ENCODE measurements around the gene PIP5K1B.

The PIP5K1B gene

GRCh38 chr9:68842568-68842967 is 137.5 kb downstream of the PIP5K1B start:
- no peaks in the 10 kb centered on the region for H3K36me3 Mint-ChIP-seq (ENCODE audit: low read depth)
- TF ChIP-seq CTCF (IDR thresholded peaks at IDR 0.05; ENCODE audit: unreplicated experiment in 3 of 3): no peak

GRCh38 chr9:68843239-68843638 is 138.2 kb downstream of the PIP5K1B start:
- Mint-ChIP-seq H3K9me3 (no peaks in the 10 kb centered on the region), H3K27ac (no peak overlapping the region), H3K4me1 (no peaks in the 10 kb centered on the region), H3K27me3 (ENCODE audit: low read depth) (no peaks in the 10 kb centered on the region), H3K36me3 (ENCODE audit: low read depth) (no peaks in the 10 kb centered on the region), H3K4me3 (no peak overlapping the region)
- no peak for TF ChIP-seq CTCF (IDR thresholded peaks at IDR 0.05; ENCODE audit: unreplicated experiment in 3 of 3)

More at GRCh38 chr9:68842568-68842967, 137.5 kb downstream of the PIP5K1B start:
- Mint-ChIP-seq H3K4me1 (no peaks in the 10 kb centered on the region), H3K9me3 (no peaks in the 10 kb centered on the region), H3K27ac (no peak overlapping the region), H3K4me3 (no peak overlapping the region), H3K27me3 (ENCODE audit: low read depth) (no peaks in the 10 kb centered on the region)

GRCh38 chr9:68844157-68844556 is 139.1 kb downstream of the PIP5K1B start:
- Mint-ChIP-seq H3K27me3 (ENCODE audit: low read depth) (no peaks in the 10 kb centered on the region), H3K9me3 (no peaks in the 10 kb centered on the region), H3K4me3 (no peak overlapping the region), H3K36me3 (ENCODE audit: low read depth) (no peaks in the 10 kb centered on the region), H3K4me1 (no peaks in the 10 kb centered on the region), H3K27ac (no peak overlapping the region)
- TF ChIP-seq CTCF (IDR thresholded peaks at IDR 0.05; ENCODE audit: unreplicated experiment in 3 of 3): no peak

GRCh38 chr9:68844631-68845612 is 139.9 kb downstream of the PIP5K1B start:
- no peaks in the 10 kb centered on the region for H3K36me3 Mint-ChIP-seq (ENCODE audit: low read depth)
- no peaks in the 10 kb centered on the region for H3K4me1 Mint-ChIP-seq
- no peak overlapping the region for H3K27ac Mint-ChIP-seq
- H3K9me3 Mint-ChIP-seq: no peaks in the 10 kb centered on the region
- H3K27me3 Mint-ChIP-seq (ENCODE audit: low read depth): no peaks in the 10 kb centered on the region
- H3K4me3 Mint-ChIP-seq: no peak overlapping the region
- TF ChIP-seq CTCF (IDR thresholded peaks at IDR 0.05; ENCODE audit: unreplicated experiment in 3 of 3): peak; percentile 58 to 69 (median 62)

- Mint-ChIP-seq H3K36me3 (ENCODE audit: low read depth) (no peaks in the 10 kb centered on the region), H3K4me3 (no peak overlapping the region), H3K4me1 (no peaks in the 10 kb centered on the region), H3K27ac (no peak overlapping the region), H3K9me3 (no peaks in the 10 kb centered on the region), H3K27me3 (ENCODE audit: low read depth) (no peaks in the 10 kb centered on the region)
- no peak for TF ChIP-seq CTCF (IDR thresholded peaks at IDR 0.05; ENCODE audit: unreplicated experiment in 3 of 3)
These were observed 142.7 kb downstream of the PIP5K1B start for GRCh38 chr9:68847765-68848164.

- no peaks in the 10 kb centered on the region for H3K36me3 Mint-ChIP-seq (ENCODE audit: low read depth)
- no peaks in the 10 kb centered on the region for H3K9me3 Mint-ChIP-seq
These were observed 146.6 kb downstream of the PIP5K1B start for GRCh38 chr9:68851657-68852056.

More at GRCh38 chr9:68851657-68852056, 146.6 kb downstream of the PIP5K1B start:
- Mint-ChIP-seq H3K27me3 (ENCODE audit: low read depth) (peaks cover 11% of the 10 kb centered on the region), H3K4me3 (no peak overlapping the region), H3K27ac (no peak overlapping the region), H3K4me1 (no peaks in the 10 kb centered on the region)
- no peak for TF ChIP-seq CTCF (IDR thresholded peaks at IDR 0.05; ENCODE audit: unreplicated experiment in 3 of 3)
